ENCODE measurements around the gene TAF4B. TPM values are rescaled to one million over a fixed set of nuclear protein-coding genes. Genes with fewer than 3 reads are reported as not detected.

The TAF4B gene
- total and polyA plus RNA-seq, 9 of the 15 experiments (the other 6 are each of a cell fraction or from before 2014, with no cell fraction given), result 4.5 to 25.3 (median 20.5) TPM

- Histone ChIP-seq H2AFZ (ENCODE audit: low read depth, low read length) (no peak overlapping the region), H3K9me3 (replicated peaks; ENCODE audit: control insufficient read depth, insufficient read depth, low read depth, low read length) (no peaks in the 10 kb centered on the region), H3K4me1 (replicated peaks in 1 of 2; ENCODE audit: control insufficient read depth in 2 of 2, insufficient read depth in 2 of 2, low read length in 2 of 2) (no peaks in the 10 kb centered on the region), H3K9ac (ENCODE audit: insufficient read depth in 1 of 2, low read depth in 2 of 2, low read length in 2 of 2) (no peak overlapping the region), H3K79me2 (ENCODE audit: control insufficient read depth, insufficient read depth, low read length) (no peaks in the 10 kb centered on the region), H3K36me3 (ENCODE audit: control insufficient read depth, insufficient read depth, low read length) (no peaks in the 10 kb centered on the region), H3K27me3 (ENCODE audit: control insufficient read depth in 2 of 2, insufficient read depth in 2 of 2, low read length in 2 of 2) (peaks cover 2 to 17% of the 10 kb centered on the region in 2 experiments; a peak in 4 of 5 replicates), H4K20me1 (replicated peaks; ENCODE audit: control insufficient read depth, insufficient read depth, low read length) (no peaks in the 10 kb centered on the region), H3K4me3 (no peak overlapping the region), H3K4me2 (ENCODE audit: insufficient read depth, low read length) (no peak overlapping the region), H3K27ac (ENCODE audit: extremely low read depth, low read depth, low read length) (no peak overlapping the region), H3K9me1 (ENCODE audit: control insufficient read depth, insufficient read depth, low read length) (no peaks in the 10 kb centered on the region)
- in situ Hi-C loops (cut with MboI) (no loop called here), intact Hi-C loops (cut with micrococcal nuclease) (no loop called here)
- WGBS (ENCODE audit: insufficient coverage, low coverage, missing lambda C conversion rate), result 2% methylated on average over 8 of the region's 8 CpGs
- POLR2A ChIA-PET, result interaction anchor here (1.6 kb wide), 1 partner anchor 11 kb away, joined by 3 read pairs; no protein-coding TSS in a partner anchor
- ATAC-seq (no peak), DNase-seq (ENCODE audit: extremely low read depth in 1 of 4, low spot score in 3 of 4) (no peak), FAIRE-seq (no peak)
- BruUV-seq (replicated peaks), result no TSS peak
- CTCF ChIA-PET (ENCODE audit: low intra/inter-chr PET ratio), result no interaction called here
- TF ChIP-seq ZNF24 (IDR thresholded peaks at IDR 0.05) (no peak), FUS (optimal IDR thresholded peaks at IDR 0.05; ENCODE audit: low read depth, low read length) (no peak), SAFB (IDR thresholded peaks at IDR 0.05; ENCODE audit: borderline replicate concordance, low read depth, low read length) (no peak), BRD9 (IDR thresholded peaks at IDR 0.05; ENCODE audit: low read depth, partially characterized antibody) (no peak), LARP7 (IDR thresholded peaks at IDR 0.05) (no peak), HDAC8 (tag; IDR thresholded peaks at IDR 0.05) (no peak), SIN3A (IDR thresholded peaks at IDR 0.05; ENCODE audit: borderline replicate concordance in 2 of 2, control insufficient read depth in 1 of 2, low read depth in 2 of 2, low read length in 2 of 2) (no peak), SETDB1 (IDR thresholded peaks at IDR 0.05; ENCODE audit: low read length) (no peak), KDM2B (CRISPR knock-in tag; IDR thresholded peaks at IDR 0.05) (no peak), ZNF175 (CRISPR knock-in tag; IDR thresholded peaks at IDR 0.05; ENCODE audit: low read depth) (no peak), ZNF398 (CRISPR knock-in tag; IDR thresholded peaks at IDR 0.05) (no peak), AFF4 (CRISPR knock-in tag; IDR thresholded peaks at IDR 0.05) (no peak), ETS1 (conservative IDR thresholded peaks at IDR 0.05; ENCODE audit: control insufficient read depth, low read depth, low read length) (no peak), SIX5 (IDR thresholded peaks at IDR 0.05; ENCODE audit: borderline replicate concordance in 1 of 2, insufficient read depth in 1 of 2, low read depth in 1 of 2, low read length in 2 of 2) (no peak), RBFOX2 (IDR thresholded peaks at IDR 0.05; ENCODE audit: low read depth, low read length) (no peak), EP300 (IDR thresholded peaks at IDR 0.05; ENCODE audit: low read length) (no peak)
These were observed 209.3 kb downstream of the TAF4B start for GRCh38 chr18:26435415-26436095.
